H1 (cell line): ENCODE measurements around the gene TBKBP1. TPM values are rescaled to one million over a fixed set of nuclear protein-coding genes. Genes with fewer than 3 reads are reported as not detected.

Experiments used
- CTCF ChIA-PET: fragments of 300-600 bp; sonication (Branson Sonifier 250); formaldehyde crosslinking; loops from one replicate; lab custom pipeline; 2021; ENCODE audit not compliant: partially characterized antibody; lab: Charles Lee
- POLR2A ChIA-PET: fragments of 300-600 bp; sonication (Branson Sonifier 250); formaldehyde crosslinking; loops from one replicate; lab custom pipeline; 2021; ENCODE audit warnings: inconsistent platforms; ENCODE audit not compliant: partially characterized antibody; lab: Charles Lee
- DNase-seq, 2 experiments: peaks; one replicate each; pipeline versions ENCODE4 v3.0.0 to v3.0.0-alpha.2; 2010 to 2022; ENCODE audit warnings: low spot score in 2 of 2, low read depth in 1 of 2, mixed read lengths in 1 of 2
- FAIRE-seq: peaks from 2 replicates; lab custom pipeline; 2011; peaks lifted over from hg19 to GRCh38; lab: Jason Lieb, UNC
- H2AFZ ChIP-seq: 2 replicates; pipeline ENCODE4 v1.8.1; 2012; ENCODE audit warnings: low read length, inconsistent platforms
- H2AK5ac ChIP-seq: 2 replicates; pipeline ENCODE4 v1.6.1; 2013; ENCODE audit warnings: low read depth, low read length
- H2BK120ac ChIP-seq: replicated peaks from 2 replicates; pipeline ENCODE3; 2013; ENCODE audit warnings: low read depth, low read length, inconsistent platforms
- H2BK12ac ChIP-seq: 2 replicates; pipeline ENCODE4 v1.6.1; 2013; ENCODE audit warnings: low read depth, low read length
- H2BK15ac ChIP-seq: 2 replicates; pipeline ENCODE4 v1.6.1; 2013; ENCODE audit warnings: low read length
- H2BK20ac ChIP-seq: 2 replicates; pipeline ENCODE4 v1.6.1; 2013; ENCODE audit warnings: low read length
- H2BK5ac ChIP-seq: 2 replicates; pipeline ENCODE4 v1.6.1; 2013; ENCODE audit warnings: low read depth, low read length
- H3K14ac ChIP-seq: 2 replicates; pipeline ENCODE4 v1.6.1; 2013; ENCODE audit warnings: inconsistent platforms; ENCODE audit not compliant: insufficient read length
- H3K18ac ChIP-seq: 2 replicates; pipeline ENCODE4 v1.6.1; 2013; ENCODE audit warnings: low read length; ENCODE audit errors: extremely low read depth
- H3K23ac ChIP-seq: 2 replicates; pipeline ENCODE4 v1.6.1; 2013; ENCODE audit warnings: inconsistent platforms; ENCODE audit not compliant: insufficient read length
- H3K23me2 ChIP-seq: 2 replicates; pipeline ENCODE4 v1.6.1; 2013; ENCODE audit warnings: low read depth, low read length
- H3K27ac ChIP-seq: 2 replicates; pipeline ENCODE4 v1.6.1; 2011; ENCODE audit warnings: low read depth, low read length, inconsistent platforms
- H3K27me3 ChIP-seq, 4 experiments: replicated peaks in 1 of 4; 1 replicate in 1 of 4; 2 replicates in 3 of 4; pipeline versions ENCODE4 v1.6.1 to v1.8.1; 2011 to 2013; ENCODE audit warnings: low read length in 3 of 4, mild to moderate bottlenecking in 3 of 4, inconsistent platforms in 2 of 4, mixed read lengths in 2 of 4, moderate library complexity in 1 of 4; ENCODE audit not compliant: control insufficient read depth in 3 of 4, insufficient read depth in 3 of 4; ENCODE audit errors: extremely low read depth in 1 of 4
- H3K36me3 ChIP-seq, 4 experiments: 2 replicates each; pipeline versions ENCODE4 v1.6.1 to v1.8.1; 2011 to 2013; ENCODE audit warnings: mild to moderate bottlenecking in 4 of 4, low read length in 3 of 4, moderate library complexity in 2 of 4, control low read depth in 1 of 4, inconsistent platforms in 1 of 4; ENCODE audit not compliant: insufficient read depth in 4 of 4, control insufficient read depth in 2 of 4
- H3K4ac ChIP-seq: replicated peaks from 2 replicates; pipeline ENCODE3; 2013; ENCODE audit warnings: low read length, low read depth, mixed read lengths, inconsistent platforms; ENCODE audit not compliant: insufficient read length
- H3K4me1 ChIP-seq, 4 experiments: replicated peaks in 1 of 4; 1 replicate in 1 of 4; 2 replicates in 3 of 4; pipeline versions ENCODE4 v1.6.1 to v1.8.1; 2011 to 2013; ENCODE audit warnings: low read length in 3 of 4, inconsistent platforms in 2 of 4, mixed read lengths in 1 of 4; ENCODE audit not compliant: insufficient read depth in 4 of 4, control insufficient read depth in 3 of 4
- H3K4me2 ChIP-seq, 2 experiments: 2 replicates each; pipeline versions ENCODE4 v1.6.1 to v1.8.1; 2011 to 2013; ENCODE audit warnings: low read depth in 2 of 2, low read length in 2 of 2, control low read depth in 1 of 2, inconsistent platforms in 1 of 2, mild to moderate bottlenecking in 1 of 2; ENCODE audit not compliant: insufficient read depth in 1 of 2
- H3K4me3 ChIP-seq, 4 experiments: fragments of 200-600, 300-600 bp in 1 of 4; sonication (generic), shearing (Covaris generic), sonication (Bioruptor Twin) in 1 of 4; 2 replicates each; pipeline versions ENCODE4 v1.5.1 to v1.8.1; 2011 to 2016; ENCODE audit warnings: low read length in 4 of 4, low read depth in 3 of 4, control low read depth in 2 of 4, inconsistent platforms in 2 of 4, mild to moderate bottlenecking in 2 of 4, mixed read lengths in 1 of 4, moderate library complexity in 1 of 4; ENCODE audit not compliant: insufficient read depth in 2 of 4; ENCODE audit errors: extremely low read depth in 1 of 4
- H3K56ac ChIP-seq: replicated peaks from 2 replicates; pipeline ENCODE3; 2013; ENCODE audit warnings: low read depth, mild to moderate bottlenecking, mixed read lengths, low read length, inconsistent platforms; ENCODE audit not compliant: insufficient read length
- H3K79me1 ChIP-seq: 2 replicates; pipeline ENCODE4 v1.6.1; 2013; ENCODE audit warnings: low read depth, low read length, control low read depth
- H3K79me2 ChIP-seq, 2 experiments: 2 replicates each; pipeline versions ENCODE4 v1.6.1 to v1.8.1; 2012 to 2013; ENCODE audit warnings: low read length in 2 of 2, mild to moderate bottlenecking in 2 of 2, inconsistent platforms in 1 of 2; ENCODE audit not compliant: insufficient read depth in 2 of 2, control insufficient read depth in 1 of 2
- H3K9ac ChIP-seq, 4 experiments: replicated peaks in 1 of 4; 1 replicate in 1 of 4; 2 replicates in 3 of 4; pipeline versions ENCODE4 v1.6.1 to v1.8.1; 2011 to 2013; ENCODE audit warnings: low read depth in 3 of 4, low read length in 3 of 4, control low read depth in 2 of 4, mild to moderate bottlenecking in 2 of 4, moderate library complexity in 2 of 4, inconsistent platforms in 1 of 4; ENCODE audit errors: extremely low read depth in 1 of 4
- H3K9me3 ChIP-seq, 2 experiments: 2 replicates each; pipeline versions ENCODE4 v1.6.1 to v1.8.1; 2012 to 2013; ENCODE audit warnings: mild to moderate bottlenecking in 2 of 2, moderate library complexity in 2 of 2, control low read depth in 1 of 2, inconsistent platforms in 1 of 2, low read depth in 1 of 2, low read length in 1 of 2, mixed read lengths in 1 of 2; ENCODE audit not compliant: insufficient read depth in 2 of 2
- H4K20me1 ChIP-seq, 2 experiments: replicated peaks in 1 of 2; 2 replicates each; pipeline versions ENCODE3 to v1.8.1; 2011 to 2013; ENCODE audit warnings: inconsistent platforms in 2 of 2, low read length in 2 of 2, mild to moderate bottlenecking in 1 of 2; ENCODE audit not compliant: insufficient read depth in 2 of 2, control insufficient read depth in 1 of 2
- H4K5ac ChIP-seq: 2 replicates; pipeline ENCODE4 v1.6.1; 2013; ENCODE audit warnings: low read length, low read depth, mixed read lengths, inconsistent platforms; ENCODE audit not compliant: insufficient read length
- H4K8ac ChIP-seq: 2 replicates; pipeline ENCODE4 v1.8.0; 2013; ENCODE audit warnings: mild to moderate bottlenecking, moderate library complexity, low read length, inconsistent platforms; ENCODE audit not compliant: insufficient read depth; ENCODE audit errors: extremely low read depth
- H4K91ac ChIP-seq: replicated peaks from 2 replicates; pipeline ENCODE3; 2013; ENCODE audit warnings: low read length, mixed read lengths, inconsistent platforms; ENCODE audit not compliant: insufficient read length
- MAX ChIP-seq: IDR thresholded peaks from 2 replicates; pipeline ENCODE4 v1.6.1; 2012; ENCODE audit warnings: inconsistent platforms
- WGBS, 2 experiments: shearing (Covaris generic) in 1 of 2; methylation state at CpG; one replicate each; pipeline versions ENCODE4 v1.1.6 to v1.1.7; 2013 to 2015; ENCODE audit warnings: low lambda C conversion rate in 2 of 2, mixed read lengths in 2 of 2, inconsistent platforms in 1 of 2, low coverage in 1 of 2, missing lambda C conversion rate in 1 of 2; ENCODE audit not compliant: insufficient replicate concordance in 2 of 2, insufficient coverage in 1 of 2, insufficient read length in 1 of 2; ENCODE audit errors: extremely low coverage in 1 of 2, missing lambda C conversion rate in 1 of 2; 5-methylcytosine and 5-hydroxymethylcytosine counted together
- polyA plus RNA-seq, 7 experiments: library from polyadenylated mRNA; depleted of rRNA in 3 of 7; stranded (reverse) in 5 of 7; unstranded in 2 of 7; fragments of >200 nt in 5 of 7; fragments of 200-250 nt in 2 of 7; gene quantifications; 1 replicate in 5 of 7; 2 replicates in 1 of 7; 4 replicates in 1 of 7; pipeline versions ENCODE4 v1.2.1 to v1.2.3, GENCODE V29; 2011 to 2013; ENCODE audit warnings: missing spikeins in 2 of 7, mixed read lengths in 2 of 7
- total RNA-seq: library from RNA; stranded (reverse); fragmentation: NEBNext Ultra II Directional; extraction: Animal tissue kit (Norgen Biotek cat#: 25700); gene quantifications from 2 replicates; pipeline ENCODE4 v1.2.1, GENCODE V29; 2021

TBKBP1 gene
- total and polyA plus RNA-seq, 2 of the 8 experiments (the other 6 are each of a cell fraction or from before 2014, with no cell fraction given), result 6.3 to 15.1 TPM

DNA sequence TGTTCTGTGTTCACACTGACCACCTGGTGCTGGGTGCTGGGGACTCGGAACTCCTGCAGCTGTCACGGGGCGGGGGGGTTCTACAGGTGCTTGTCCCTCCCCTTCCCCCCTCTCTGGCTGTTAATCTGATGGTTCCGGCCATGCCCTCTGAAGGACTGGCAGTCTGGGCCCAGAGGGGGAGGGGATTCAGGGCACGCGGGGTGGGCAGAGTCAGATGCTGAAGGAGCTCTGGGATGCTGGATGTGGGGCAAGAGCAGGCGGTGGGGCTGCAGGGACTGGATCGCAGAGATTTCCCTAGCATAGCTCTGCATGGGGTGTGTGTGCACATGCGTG lies 33.7 kb downstream of the TBKBP1 start:
- Histone ChIP-seq H3K27me3 (peaks cover 6 to 20% (median 17%) of the 10 kb centered on the region in 4 experiments), H3K9me3 (no peaks in the 10 kb centered on the region), H3K9ac (no peak overlapping the region), H4K20me1 (peaks cover 0 to 2% of the 10 kb centered on the region in 2 experiments), H2AFZ (no peak overlapping the region), H2BK12ac (no peak overlapping the region), H3K18ac (no peak overlapping the region), H4K5ac (no peak overlapping the region), H3K4ac (no peak overlapping the region), H3K4me2 (no peak overlapping the region), H3K36me3 (no peaks in the 10 kb centered on the region), H3K79me1 (no peaks in the 10 kb centered on the region), H2BK5ac (no peak overlapping the region), H3K23me2 (no peaks in the 10 kb centered on the region; the same call in 1 of the 2 replicates), H3K23ac (no peak overlapping the region), H3K56ac (no peak overlapping the region), H2BK20ac (no peak overlapping the region), H2AK5ac (no peak overlapping the region), H3K79me2 (no peaks in the 10 kb centered on the region), H3K4me1 (peaks cover 0 to 11% (median 0%) of the 10 kb centered on the region in 4 experiments; a peak in 1 of 7 replicates), H2BK15ac (no peak overlapping the region), H3K4me3 (no peak overlapping the region), H4K91ac (no peak overlapping the region), H2BK120ac (no peak overlapping the region), H3K27ac (no peak overlapping the region), H3K14ac (no peak overlapping the region), H4K8ac (no peak overlapping the region)
- DNase-seq, result no peak
- TF ChIP-seq MAX, result no peak
- ChIA-PET CTCF (interaction anchor here (0.6 to 24.7 kb wide), 4 partner anchors 11 to 56 kb away, joined by 3 to 441 read pairs (median 91); partner anchors contain the start of gene TBKBP1), POLR2A (interaction anchor here (0.7 kb wide), 1 partner anchor 9 kb away, joined by 3 read pairs; no protein-coding TSS in a partner anchor)
- 88% methylated on average over 7 of the region's 9 CpGs; no CpG with 5 or more reads in 1 of the 2 experiments for WGBS, 2 experiments
- no peak for FAIRE-seq
